Liver (tissue), 9 donors: ENCODE data around the gene RAD51. TPM values are rescaled to one million over a fixed set of nuclear protein-coding genes. Genes with fewer than 3 reads are reported as not detected.

ENCODE experiments used
- DNase-seq: peaks from one replicate; pipeline ENCODE4 v3.0.0-alpha.2; 2017; ENCODE audit warnings: low spot score
- H3K27ac ChIP-seq, 2 donors: one replicate each; pipeline ENCODE4 v1.7.0; 2013; ENCODE audit warnings: inconsistent platforms in 2 of 2, low read length in 2 of 2, control low read depth in 1 of 2, low read depth in 1 of 2, mild to moderate bottlenecking in 1 of 2
- H3K27me3 ChIP-seq, 4 donors: one replicate each; pipeline versions ENCODE4 v1.6.1 to v1.7.0; 2013; ENCODE audit warnings: low read length in 3 of 4, inconsistent platforms in 1 of 4, mild to moderate bottlenecking in 1 of 4, moderate library complexity in 1 of 4; ENCODE audit not compliant: control insufficient read depth in 4 of 4, insufficient read depth in 4 of 4
- H3K36me3 ChIP-seq, 4 donors: one replicate each; pipeline versions ENCODE4 v1.6.1 to v1.7.0; 2013; ENCODE audit warnings: low read length in 3 of 4, mild to moderate bottlenecking in 3 of 4, low read depth in 1 of 4, moderate library complexity in 1 of 4; ENCODE audit not compliant: control insufficient read depth in 4 of 4, insufficient read depth in 3 of 4
- H3K4me1 ChIP-seq, 4 donors: one replicate each; pipeline versions ENCODE4 v1.6.1 to v1.7.0; 2013; ENCODE audit warnings: low read length in 3 of 4, mild to moderate bottlenecking in 3 of 4, moderate library complexity in 1 of 4; ENCODE audit not compliant: control insufficient read depth in 4 of 4, insufficient read depth in 4 of 4
- H3K4me3 ChIP-seq, 3 donors: one replicate each; pipeline versions ENCODE4 v1.6.1 to v1.7.0; 2013; ENCODE audit warnings: low read length in 3 of 3, control low read depth in 1 of 3, low read depth in 1 of 3, mild to moderate bottlenecking in 1 of 3
- H3K9ac ChIP-seq, 2 donors: one replicate each; pipeline ENCODE4 v1.7.0; 2013; ENCODE audit warnings: low read length in 2 of 2, mild to moderate bottlenecking in 2 of 2, moderate library complexity in 2 of 2, control low read depth in 1 of 2, low read depth in 1 of 2
- H3K9me3 ChIP-seq, 4 donors: one replicate each; pipeline versions ENCODE4 v1.6.1 to v1.7.0; 2013; ENCODE audit warnings: low read length in 3 of 4; ENCODE audit not compliant: control insufficient read depth in 4 of 4
- EGR1 ChIP-seq, 2 donors: IDR thresholded peaks; 2 replicates each; pipeline ENCODE4 v1.6.1; 2016 to 2018; ENCODE audit warnings: antibody characterized with exemption in 2 of 2, low read depth in 2 of 2
- FOXA1 ChIP-seq: IDR thresholded peaks from 2 replicates; pipeline ENCODE4 v1.6.1; 2016; ENCODE audit warnings: antibody characterized with exemption
- FOXA2 ChIP-seq: IDR thresholded peaks from 2 replicates; pipeline ENCODE4 v1.6.1; 2016; ENCODE audit warnings: antibody characterized with exemption
- GABPA ChIP-seq, 2 donors: IDR thresholded peaks in 1 of 2; conservative IDR thresholded peaks in 1 of 2; 2 replicates each; pipeline ENCODE4 v1.6.1; 2016; ENCODE audit warnings: antibody characterized with exemption in 2 of 2, mild to moderate bottlenecking in 1 of 2, moderate library complexity in 1 of 2
- HNF4A ChIP-seq, 2 donors: conservative IDR thresholded peaks; 2 replicates each; pipeline ENCODE4 v1.6.1; 2016; ENCODE audit warnings: antibody characterized with exemption in 2 of 2, mild to moderate bottlenecking in 2 of 2
- HNF4G ChIP-seq: IDR thresholded peaks from 2 replicates; pipeline ENCODE4 v1.6.1; 2016; ENCODE audit warnings: antibody characterized with exemption
- JUND ChIP-seq, 2 donors: IDR thresholded peaks; 2 replicates each; pipeline ENCODE4 v1.6.1; 2016; ENCODE audit warnings: antibody characterized with exemption in 2 of 2
- MAX ChIP-seq: IDR thresholded peaks from 2 replicates; pipeline ENCODE4 v1.6.1; 2016; ENCODE audit warnings: antibody characterized with exemption
- NR2F2 ChIP-seq: IDR thresholded peaks from 2 replicates; pipeline ENCODE4 v1.6.1; 2016; ENCODE audit warnings: antibody characterized with exemption
- RAD21 ChIP-seq, 2 donors: IDR thresholded peaks; 2 replicates each; pipeline ENCODE4 v1.6.1; 2016; ENCODE audit warnings: antibody characterized with exemption in 2 of 2, mild to moderate bottlenecking in 2 of 2
- RXRA ChIP-seq, 2 donors: IDR thresholded peaks; 2 replicates each; pipeline ENCODE4 v1.6.1; 2017 to 2018; ENCODE audit warnings: antibody characterized with exemption in 2 of 2, mild to moderate bottlenecking in 1 of 2
- SP1 ChIP-seq: IDR thresholded peaks from 2 replicates; pipeline ENCODE4 v1.6.1; 2018; ENCODE audit warnings: antibody characterized with exemption, mild to moderate bottlenecking
- TAF1 ChIP-seq: conservative IDR thresholded peaks from 2 replicates; pipeline ENCODE4 v1.6.1; 2016; ENCODE audit warnings: antibody characterized with exemption, mild to moderate bottlenecking
- YY1 ChIP-seq: IDR thresholded peaks from 2 replicates; pipeline ENCODE4 v1.6.1; 2016; ENCODE audit warnings: antibody characterized with exemption, mild to moderate bottlenecking
- ZBTB33 ChIP-seq: IDR thresholded peaks from 2 replicates; pipeline ENCODE4 v1.6.1; 2016; ENCODE audit warnings: antibody characterized with exemption
- WGBS: extraction: QIAGEN DNeasy Blood & Tissue Kit; methylation state at CpG from one replicate; pipeline ENCODE4 v1.1.7; 2013; 5-methylcytosine and 5-hydroxymethylcytosine counted together
- polyA plus RNA-seq, 2 donors: library from polyadenylated mRNA; stranded (reverse) in 1 of 2; unstranded in 1 of 2; fragments of 200-250 nt in 1 of 2; fragments of >200 nt in 1 of 2; fragmentation: Nextera tagmentation in 1 of 2; extraction: Ambion mirVana in 1 of 2; gene quantifications; one replicate each; pipeline versions ENCODE4 v1.2.1 to v1.2.3, GENCODE V29; 2013 to 2015
- total RNA-seq, 2 donors: library from RNA; depleted of rRNA; stranded (reverse); fragments of >200 nt; gene quantifications; one replicate each; pipeline ENCODE4 v1.2.3, GENCODE V29; 2014
- TF ChIP-seq, protein P1 (sequence below): IDR thresholded peaks from 2 replicates; pipeline ENCODE4 v1.6.1; 2016; ENCODE audit warnings: antibody characterized with exemption
- TF ChIP-seq, protein P2 (sequence below): IDR thresholded peaks from 2 replicates; pipeline ENCODE4 v1.6.1; 2016; ENCODE audit warnings: antibody characterized with exemption, mild to moderate bottlenecking
- TF ChIP-seq, protein P3 (sequence below): fragments of 150-350 bp; IDR thresholded peaks from 2 replicates; pipeline ENCODE4 v1.5.1; 2017; ENCODE audit warnings: improper control_type of control experiment, low read depth, low read length; ENCODE audit not compliant: missing input control
- donor health status: healthy.
- donor health status: healthy.
- donor health status: healthy.
- donor health status: healthy.
- donor health status: healthy.

RAD51 gene
- total and polyA plus RNA-seq, 4 donors = 0.25 to 11.3 (median 0.69) TPM

GRCh38 chr15:40716165-40716564 is 21.2 kb downstream of the RAD51 start:
- no peaks in the 10 kb centered on the region for H3K4me1 ChIP-seq
- H3K4me3 ChIP-seq = no peak overlapping the region
- TF ChIP-seq FOXA1 (no peak), YY1 (no peak), MAX (no peak), SP1 (no peak), FOXA2 (no peak), GABPA (IDR thresholded peaks at IDR 0.05 in 1 of 2, conservative IDR thresholded peaks at IDR 0.05 in 1 of 2) (no peak), HNF4A (conservative IDR thresholded peaks at IDR 0.05) (no peak), JUND (IDR thresholded peaks at IDR 0.05) (no peak), RAD21 (IDR thresholded peaks at IDR 0.05) (no peak), TAF1 (no peak), ZBTB33 (no peak), EGR1 (IDR thresholded peaks at IDR 0.05; ENCODE audit: low read depth in 2 of 2) (no peak), RXRA (IDR thresholded peaks at IDR 0.05) (no peak), NR2F2 (no peak), HNF4G (no peak)
- TF ChIP-seq, protein P1, sequence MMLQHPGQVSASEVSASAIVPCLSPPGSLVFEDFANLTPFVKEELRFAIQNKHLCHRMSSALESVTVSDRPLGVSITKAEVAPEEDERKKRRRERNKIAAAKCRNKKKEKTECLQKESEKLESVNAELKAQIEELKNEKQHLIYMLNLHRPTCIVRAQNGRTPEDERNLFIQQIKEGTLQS = no peak
- TF ChIP-seq, protein P2, sequence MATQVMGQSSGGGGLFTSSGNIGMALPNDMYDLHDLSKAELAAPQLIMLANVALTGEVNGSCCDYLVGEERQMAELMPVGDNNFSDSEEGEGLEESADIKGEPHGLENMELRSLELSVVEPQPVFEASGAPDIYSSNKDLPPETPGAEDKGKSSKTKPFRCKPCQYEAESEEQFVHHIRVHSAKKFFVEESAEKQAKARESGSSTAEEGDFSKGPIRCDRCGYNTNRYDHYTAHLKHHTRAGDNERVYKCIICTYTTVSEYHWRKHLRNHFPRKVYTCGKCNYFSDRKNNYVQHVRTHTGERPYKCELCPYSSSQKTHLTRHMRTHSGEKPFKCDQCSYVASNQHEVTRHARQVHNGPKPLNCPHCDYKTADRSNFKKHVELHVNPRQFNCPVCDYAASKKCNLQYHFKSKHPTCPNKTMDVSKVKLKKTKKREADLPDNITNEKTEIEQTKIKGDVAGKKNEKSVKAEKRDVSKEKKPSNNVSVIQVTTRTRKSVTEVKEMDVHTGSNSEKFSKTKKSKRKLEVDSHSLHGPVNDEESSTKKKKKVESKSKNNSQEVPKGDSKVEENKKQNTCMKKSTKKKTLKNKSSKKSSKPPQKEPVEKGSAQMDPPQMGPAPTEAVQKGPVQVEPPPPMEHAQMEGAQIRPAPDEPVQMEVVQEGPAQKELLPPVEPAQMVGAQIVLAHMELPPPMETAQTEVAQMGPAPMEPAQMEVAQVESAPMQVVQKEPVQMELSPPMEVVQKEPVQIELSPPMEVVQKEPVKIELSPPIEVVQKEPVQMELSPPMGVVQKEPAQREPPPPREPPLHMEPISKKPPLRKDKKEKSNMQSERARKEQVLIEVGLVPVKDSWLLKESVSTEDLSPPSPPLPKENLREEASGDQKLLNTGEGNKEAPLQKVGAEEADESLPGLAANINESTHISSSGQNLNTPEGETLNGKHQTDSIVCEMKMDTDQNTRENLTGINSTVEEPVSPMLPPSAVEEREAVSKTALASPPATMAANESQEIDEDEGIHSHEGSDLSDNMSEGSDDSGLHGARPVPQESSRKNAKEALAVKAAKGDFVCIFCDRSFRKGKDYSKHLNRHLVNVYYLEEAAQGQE = no peak
- TF ChIP-seq, protein P3, sequence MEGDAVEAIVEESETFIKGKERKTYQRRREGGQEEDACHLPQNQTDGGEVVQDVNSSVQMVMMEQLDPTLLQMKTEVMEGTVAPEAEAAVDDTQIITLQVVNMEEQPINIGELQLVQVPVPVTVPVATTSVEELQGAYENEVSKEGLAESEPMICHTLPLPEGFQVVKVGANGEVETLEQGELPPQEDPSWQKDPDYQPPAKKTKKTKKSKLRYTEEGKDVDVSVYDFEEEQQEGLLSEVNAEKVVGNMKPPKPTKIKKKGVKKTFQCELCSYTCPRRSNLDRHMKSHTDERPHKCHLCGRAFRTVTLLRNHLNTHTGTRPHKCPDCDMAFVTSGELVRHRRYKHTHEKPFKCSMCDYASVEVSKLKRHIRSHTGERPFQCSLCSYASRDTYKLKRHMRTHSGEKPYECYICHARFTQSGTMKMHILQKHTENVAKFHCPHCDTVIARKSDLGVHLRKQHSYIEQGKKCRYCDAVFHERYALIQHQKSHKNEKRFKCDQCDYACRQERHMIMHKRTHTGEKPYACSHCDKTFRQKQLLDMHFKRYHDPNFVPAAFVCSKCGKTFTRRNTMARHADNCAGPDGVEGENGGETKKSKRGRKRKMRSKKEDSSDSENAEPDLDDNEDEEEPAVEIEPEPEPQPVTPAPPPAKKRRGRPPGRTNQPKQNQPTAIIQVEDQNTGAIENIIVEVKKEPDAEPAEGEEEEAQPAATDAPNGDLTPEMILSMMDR = no peak
- H3K36me3 ChIP-seq = no peaks in the 10 kb centered on the region
- no peak overlapping the region for H3K9ac ChIP-seq
- WGBS = 95% methylated on average over 6 of the region's 6 CpGs
- no peak for DNase-seq
- no peaks in the 10 kb centered on the region for H3K27me3 ChIP-seq
- H3K9me3 ChIP-seq = no peaks in the 10 kb centered on the region
- no peak overlapping the region for H3K27ac ChIP-seq
